ENCODE data around the gene SOX4.
A peak's percentile ranks its signal among the peaks of the same experiment; 100 is the strongest.

Gene SOX4

GRCh38 chr6:21599051-21599696, 5.6 kb downstream of the SOX4 start:
- H3K27ac ChIP-seq (ENCODE audit: insufficient read depth, low read depth, low read length, poor library complexity, severe bottlenecking): peak overlapping the region; percentile 9
- H3K4me1 ChIP-seq (ENCODE audit: control insufficient read depth, insufficient read depth, low read length): peaks cover 8% of the 10 kb centered on the region
- 42 to 45% methylated on average over 2 of the region's 3 CpGs for WGBS, 2 experiments
- peak overlapping the region; percentile 88 for H3K4me3 ChIP-seq (ENCODE audit: insufficient read depth, low read depth, low read length)
- no peaks in the 10 kb centered on the region for H3K27me3 ChIP-seq (ENCODE audit: control insufficient read depth, insufficient read depth, low read length, poor library complexity, severe bottlenecking)
- peaks cover 4% of the 10 kb centered on the region for H3K36me3 ChIP-seq (ENCODE audit: control insufficient read depth, insufficient read depth, low read length)
- no peaks in the 10 kb centered on the region for H3K9me3 ChIP-seq (ENCODE audit: control insufficient read depth, low read length)

- no peak overlapping the region for H3K27ac ChIP-seq (ENCODE audit: insufficient read depth, low read depth, low read length, poor library complexity, severe bottlenecking)
- peaks cover 8% of the 10 kb centered on the region for H3K4me1 ChIP-seq (ENCODE audit: control insufficient read depth, insufficient read depth, low read length)
- H3K27me3 ChIP-seq (ENCODE audit: control insufficient read depth, insufficient read depth, low read length, poor library complexity, severe bottlenecking): no peaks in the 10 kb centered on the region
- H3K4me3 ChIP-seq (ENCODE audit: insufficient read depth, low read depth, low read length): no peak overlapping the region
- peaks cover 4% of the 10 kb centered on the region for H3K36me3 ChIP-seq (ENCODE audit: control insufficient read depth, insufficient read depth, low read length)
- no peaks in the 10 kb centered on the region for H3K9me3 ChIP-seq (ENCODE audit: control insufficient read depth, low read length)
- 96% methylated on average over 9 of the region's 9 CpGs for WGBS, 2 experiments
Measured at GRCh38 chr6:21601339-21601923, 7.9 kb downstream of the SOX4 start.

- Histone ChIP-seq H3K9me3 (ENCODE audit: control insufficient read depth, low read length) (no peaks in the 10 kb centered on the region), H3K4me3 (ENCODE audit: insufficient read depth, low read depth, low read length) (no peak overlapping the region), H3K27ac (ENCODE audit: insufficient read depth, low read depth, low read length, poor library complexity, severe bottlenecking) (no peak overlapping the region), H3K36me3 (ENCODE audit: control insufficient read depth, insufficient read depth, low read length) (peaks cover 4% of the 10 kb centered on the region), H3K4me1 (ENCODE audit: control insufficient read depth, insufficient read depth, low read length) (peaks cover 8% of the 10 kb centered on the region), H3K27me3 (ENCODE audit: control insufficient read depth, insufficient read depth, low read length, poor library complexity, severe bottlenecking) (no peaks in the 10 kb centered on the region)
- WGBS, 2 experiments: 93 to 95% methylated on average over 23 of the region's 23 CpGs
Measured at GRCh38 chr6:21601932-21602390, 8.4 kb downstream of the SOX4 start.

- no peaks in the 10 kb centered on the region for H3K9me3 ChIP-seq (ENCODE audit: control insufficient read depth, low read length)
- no peaks in the 10 kb centered on the region for H3K36me3 ChIP-seq (ENCODE audit: control insufficient read depth, insufficient read depth, low read length)
- no peaks in the 10 kb centered on the region for H3K27me3 ChIP-seq (ENCODE audit: control insufficient read depth, insufficient read depth, low read length, poor library complexity, severe bottlenecking)
- H3K4me1 ChIP-seq (ENCODE audit: control insufficient read depth, insufficient read depth, low read length): peaks cover 7% of the 10 kb centered on the region
- WGBS, 2 experiments: 94 to 97% methylated on average over 3 to 5 of the region's 5 CpGs
- no peak overlapping the region for H3K27ac ChIP-seq (ENCODE audit: insufficient read depth, low read depth, low read length, poor library complexity, severe bottlenecking)
- no peak overlapping the region for H3K4me3 ChIP-seq (ENCODE audit: insufficient read depth, low read depth, low read length)
Measured at GRCh38 chr6:21603082-21603952, 9.8 kb downstream of the SOX4 start.

DNA sequence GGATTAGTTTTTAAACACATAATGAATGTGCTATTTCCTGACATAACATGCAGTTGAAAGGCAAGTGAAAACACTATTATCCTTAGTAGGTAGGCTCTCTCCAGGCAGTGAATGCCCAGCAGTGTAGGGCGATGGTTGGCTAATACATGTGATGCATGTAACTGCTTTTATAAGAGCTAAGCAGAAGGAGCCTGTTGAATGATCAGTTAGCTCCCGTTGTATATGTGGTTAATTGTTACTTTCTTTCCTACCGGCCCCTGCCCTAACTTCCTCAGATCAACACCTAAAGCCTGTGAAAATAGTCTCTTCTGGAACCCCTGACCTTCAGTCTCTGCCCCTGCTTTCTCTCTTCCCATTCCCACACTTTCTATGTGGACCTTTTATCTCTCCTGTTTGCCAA, 10.5 kb downstream of the SOX4 start:
- no peak overlapping the region for H3K27ac ChIP-seq (ENCODE audit: insufficient read depth, low read depth, low read length, poor library complexity, severe bottlenecking)
- 85 to 94% methylated on average over 3 of the region's 3 CpGs for WGBS, 2 experiments
- no peaks in the 10 kb centered on the region for H3K27me3 ChIP-seq (ENCODE audit: control insufficient read depth, insufficient read depth, low read length, poor library complexity, severe bottlenecking)
- H3K4me3 ChIP-seq (ENCODE audit: insufficient read depth, low read depth, low read length): no peak overlapping the region
- no peaks in the 10 kb centered on the region for H3K9me3 ChIP-seq (ENCODE audit: control insufficient read depth, low read length)
- no peaks in the 10 kb centered on the region for H3K36me3 ChIP-seq (ENCODE audit: control insufficient read depth, insufficient read depth, low read length)
- H3K4me1 ChIP-seq (ENCODE audit: control insufficient read depth, insufficient read depth, low read length): no peaks in the 10 kb centered on the region

DNA sequence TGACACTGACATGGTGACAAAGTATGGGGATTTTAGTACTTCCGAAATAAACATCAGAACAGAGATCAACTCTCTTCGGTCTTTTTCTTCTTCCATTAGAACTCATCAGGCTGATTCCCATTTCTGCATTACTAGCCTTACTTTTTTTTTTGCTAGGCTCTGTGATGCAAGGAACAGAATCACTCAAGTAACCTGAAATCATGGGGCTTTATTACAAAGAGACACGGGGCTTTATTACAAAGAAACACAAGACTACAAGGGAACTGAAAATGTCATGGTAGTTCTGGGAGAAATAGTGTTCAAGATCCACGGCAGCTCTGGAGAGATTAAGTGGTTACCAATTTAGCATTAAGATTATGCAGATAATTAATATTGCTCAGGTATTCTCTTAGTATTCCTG, 11.6 kb downstream of the SOX4 start:
- no peak overlapping the region for H3K27ac ChIP-seq (ENCODE audit: insufficient read depth, low read depth, low read length, poor library complexity, severe bottlenecking)
- H3K9me3 ChIP-seq (ENCODE audit: control insufficient read depth, low read length): no peaks in the 10 kb centered on the region
- H3K4me1 ChIP-seq (ENCODE audit: control insufficient read depth, insufficient read depth, low read length): no peaks in the 10 kb centered on the region
- H3K27me3 ChIP-seq (ENCODE audit: control insufficient read depth, insufficient read depth, low read length, poor library complexity, severe bottlenecking): no peaks in the 10 kb centered on the region
- H3K36me3 ChIP-seq (ENCODE audit: control insufficient read depth, insufficient read depth, low read length): no peaks in the 10 kb centered on the region
- WGBS, 2 experiments: 93 to 97% methylated on average over 4 of the region's 4 CpGs
- H3K4me3 ChIP-seq (ENCODE audit: insufficient read depth, low read depth, low read length): no peak overlapping the region

DNA sequence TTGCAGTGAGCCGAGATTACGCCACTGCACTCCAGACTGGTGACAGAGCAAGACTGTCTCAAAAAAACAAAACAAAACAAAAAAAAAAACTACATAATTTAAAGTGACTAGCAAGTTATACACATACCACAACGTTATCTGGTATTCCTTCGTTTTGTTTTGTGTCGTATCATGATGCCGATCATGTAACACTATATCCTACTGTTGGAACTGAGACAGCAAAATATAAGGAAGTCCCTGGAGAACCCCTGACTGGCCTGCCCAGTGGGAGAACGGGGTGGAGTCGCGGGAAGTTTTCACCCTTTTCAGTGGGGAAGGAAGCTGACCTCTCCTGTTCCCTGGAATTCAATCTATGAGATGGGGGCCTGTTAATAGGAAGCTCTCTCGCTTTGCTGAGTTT, 15.1 kb downstream of the SOX4 start:
- H3K36me3 ChIP-seq (ENCODE audit: control insufficient read depth, insufficient read depth, low read length): no peaks in the 10 kb centered on the region
- no peaks in the 10 kb centered on the region for H3K27me3 ChIP-seq (ENCODE audit: control insufficient read depth, insufficient read depth, low read length, poor library complexity, severe bottlenecking)
- no peak overlapping the region for H3K4me3 ChIP-seq (ENCODE audit: insufficient read depth, low read depth, low read length)
- 90 to 94% methylated on average over 10 of the region's 10 CpGs for WGBS, 2 experiments
- no peaks in the 10 kb centered on the region for H3K9me3 ChIP-seq (ENCODE audit: control insufficient read depth, low read length)
- H3K4me1 ChIP-seq (ENCODE audit: control insufficient read depth, insufficient read depth, low read length): no peaks in the 10 kb centered on the region
- H3K27ac ChIP-seq (ENCODE audit: insufficient read depth, low read depth, low read length, poor library complexity, severe bottlenecking): no peak overlapping the region

DNA sequence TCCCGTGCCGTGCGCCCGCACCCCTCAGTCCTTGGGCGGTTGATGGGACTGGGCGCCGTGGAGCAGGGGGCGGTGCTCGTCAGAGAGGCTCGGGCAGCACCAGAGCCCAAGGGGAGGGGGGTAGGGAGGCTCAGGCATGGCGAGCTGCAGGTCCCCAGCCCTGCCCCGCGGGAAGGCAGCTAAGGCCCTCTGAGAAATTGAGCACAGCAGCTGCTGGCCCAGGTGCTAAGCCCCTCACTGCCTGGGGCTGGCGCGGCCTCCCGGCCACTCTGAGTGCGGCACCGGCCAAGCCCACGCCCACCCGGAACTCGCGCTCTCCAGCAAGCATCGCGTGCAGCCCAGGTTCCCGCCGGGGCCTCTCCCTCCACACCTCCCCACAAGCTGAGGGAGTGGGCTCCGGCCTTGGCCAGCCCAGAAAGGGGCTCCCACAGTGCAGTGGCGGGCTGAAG, 16.4 kb downstream of the SOX4 start:
- H3K9me3 ChIP-seq (ENCODE audit: control insufficient read depth, low read length): no peaks in the 10 kb centered on the region
- H3K27ac ChIP-seq (ENCODE audit: insufficient read depth, low read depth, low read length, poor library complexity, severe bottlenecking): no peak overlapping the region
- no peaks in the 10 kb centered on the region for H3K36me3 ChIP-seq (ENCODE audit: control insufficient read depth, insufficient read depth, low read length)
- no peaks in the 10 kb centered on the region for H3K27me3 ChIP-seq (ENCODE audit: control insufficient read depth, insufficient read depth, low read length, poor library complexity, severe bottlenecking)
- H3K4me3 ChIP-seq (ENCODE audit: insufficient read depth, low read depth, low read length): no peak overlapping the region
- H3K4me1 ChIP-seq (ENCODE audit: control insufficient read depth, insufficient read depth, low read length): no peaks in the 10 kb centered on the region
- WGBS, 2 experiments: 96% methylated on average over 28 of the region's 28 CpGs

DNA sequence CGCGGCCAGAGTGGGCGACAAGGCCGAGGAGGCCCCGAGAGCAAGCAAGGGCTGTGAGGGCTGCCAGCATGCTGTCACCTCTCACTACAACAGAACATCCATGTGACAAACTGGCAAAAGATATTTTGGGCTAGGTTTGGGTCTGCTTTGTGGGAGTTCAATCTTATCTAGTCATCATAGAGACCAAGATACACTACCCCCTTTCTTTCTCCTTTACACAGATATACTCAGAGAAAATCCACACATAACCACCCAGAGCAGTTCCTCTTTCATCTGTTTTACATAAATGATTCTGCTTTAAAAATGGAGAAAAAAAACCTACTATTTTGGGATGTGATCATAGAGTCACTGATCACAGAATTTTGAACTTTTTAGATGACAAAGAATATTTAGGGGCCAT, 16.8 kb downstream of the SOX4 start:
- Histone ChIP-seq H3K27ac (ENCODE audit: insufficient read depth, low read depth, low read length, poor library complexity, severe bottlenecking) (no peak overlapping the region), H3K9me3 (ENCODE audit: control insufficient read depth, low read length) (no peaks in the 10 kb centered on the region), H3K4me3 (ENCODE audit: insufficient read depth, low read depth, low read length) (no peak overlapping the region), H3K27me3 (ENCODE audit: control insufficient read depth, insufficient read depth, low read length, poor library complexity, severe bottlenecking) (no peaks in the 10 kb centered on the region), H3K36me3 (ENCODE audit: control insufficient read depth, insufficient read depth, low read length) (no peaks in the 10 kb centered on the region), H3K4me1 (ENCODE audit: control insufficient read depth, insufficient read depth, low read length) (no peaks in the 10 kb centered on the region)
- WGBS, 2 experiments: 96 to 100% methylated on average over 5 of the region's 5 CpGs

- no peak overlapping the region for H3K4me3 ChIP-seq (ENCODE audit: insufficient read depth, low read depth, low read length)
- H3K27me3 ChIP-seq (ENCODE audit: control insufficient read depth, insufficient read depth, low read length, poor library complexity, severe bottlenecking): no peaks in the 10 kb centered on the region
- H3K9me3 ChIP-seq (ENCODE audit: control insufficient read depth, low read length): no peaks in the 10 kb centered on the region
- WGBS, 2 experiments: 95 to 96% methylated on average over 3 of the region's 3 CpGs
- no peaks in the 10 kb centered on the region for H3K4me1 ChIP-seq (ENCODE audit: control insufficient read depth, insufficient read depth, low read length)
- no peak overlapping the region for H3K27ac ChIP-seq (ENCODE audit: insufficient read depth, low read depth, low read length, poor library complexity, severe bottlenecking)
- no peaks in the 10 kb centered on the region for H3K36me3 ChIP-seq (ENCODE audit: control insufficient read depth, insufficient read depth, low read length)
Measured at GRCh38 chr6:21611485-21611884, 17.9 kb downstream of the SOX4 start.

Measured in ectodermal cell (in vitro differentiated cells).